Activated CD4-positive, alpha-beta T cell treated with anti-CD3 and anti-CD28 coated beads, Interleukin-2, amount 50 U/mL, for 24 hours (primary cell): ENCODE data around the gene LOXL1.

ENCODE experiments used
- DNase-seq, 2 donors: peaks; one replicate each; pipeline ENCODE4 v3.0.0-alpha.2; 2020; ENCODE audit warnings: low read depth in 1 of 2, low spot score in 1 of 2

The LOXL1 gene

GRCh38 chr15:73921254-73921925 lies 4.9 kb upstream of the LOXL1 start:
- no peak for DNase-seq

- DNase-seq, result no peak
Measured at GRCh38 chr15:73922186-73923151, 3.8 kb upstream of the LOXL1 start.

- no peak for DNase-seq
Measured at GRCh38 chr15:73923156-73923487, 3.1 kb upstream of the LOXL1 start.

- DNase-seq, result no peak
Measured at GRCh38 chr15:73923488-73924164, 2.6 kb upstream of the LOXL1 start.

GRCh38 chr15:73924171-73924921 lies 1.9 kb upstream of the LOXL1 start:
- DNase-seq, result peak; percentile 18 to 24

GRCh38 chr15:73925848-73926218 lies 429 bp upstream of the LOXL1 start:
- DNase-seq, result no peak

GRCh38 chr15:73927003-73927475 lies 777 bp downstream of the LOXL1 start:
- DNase-seq, result no peak

- peak; percentile 60 to 61 for DNase-seq
Measured at GRCh38 chr15:73927476-73928240, 1.4 kb downstream of the LOXL1 start.

- no peak for DNase-seq
Measured at GRCh38 chr15:73928241-73928579, 1.9 kb downstream of the LOXL1 start.

- DNase-seq, result no peak
Measured at GRCh38 chr15:73928971-73929627, 2.8 kb downstream of the LOXL1 start.

GRCh38 chr15:73930371-73930770 lies 4.1 kb downstream of the LOXL1 start:
- no peak for DNase-seq

- no peak for DNase-seq
Measured at GRCh38 chr15:73930790-73931281, 4.6 kb downstream of the LOXL1 start.

- DNase-seq, result no peak
Measured at GRCh38 chr15:73931441-73931840, 5.2 kb downstream of the LOXL1 start.

GRCh38 chr15:73932381-73933191 lies 6.3 kb downstream of the LOXL1 start:
- DNase-seq, result no peak

- no peak for DNase-seq
Measured at GRCh38 chr15:73934281-73934680, 8.0 kb downstream of the LOXL1 start.

- DNase-seq, result no peak
Measured at GRCh38 chr15:73935547-73935946, 9.3 kb downstream of the LOXL1 start.

- DNase-seq, result no peak
Measured at GRCh38 chr15:73936181-73936580, 9.9 kb downstream of the LOXL1 start.

GRCh38 chr15:73936588-73937290 lies 10.5 kb downstream of the LOXL1 start:
- DNase-seq, result no peak
